Stimulated activated CD4-positive, alpha-beta T cell treated with anti-CD3 and anti-CD28 coated beads, Interleukin-1b, Interleukin-23, amount 100 ng/mL, for 48 hours (primary cell): Measurements from ENCODE around the gene BCL7B.

Experiments used
- DNase-seq: peaks from one replicate; pipeline ENCODE4 v3.0.0-alpha.2; 2020

The BCL7B gene

GRCh38 chr7:73487486-73487885 is 70.0 kb downstream of the BCL7B start:
- no peak for DNase-seq
